ENCODE data around the gene SDC1. TPM values are rescaled to one million over a fixed set of nuclear protein-coding genes. Genes with fewer than 3 reads are reported as not detected.

SDC1 gene
- total RNA-seq, 1 donor from 2014 or later = 0.40 TPM

DNA sequence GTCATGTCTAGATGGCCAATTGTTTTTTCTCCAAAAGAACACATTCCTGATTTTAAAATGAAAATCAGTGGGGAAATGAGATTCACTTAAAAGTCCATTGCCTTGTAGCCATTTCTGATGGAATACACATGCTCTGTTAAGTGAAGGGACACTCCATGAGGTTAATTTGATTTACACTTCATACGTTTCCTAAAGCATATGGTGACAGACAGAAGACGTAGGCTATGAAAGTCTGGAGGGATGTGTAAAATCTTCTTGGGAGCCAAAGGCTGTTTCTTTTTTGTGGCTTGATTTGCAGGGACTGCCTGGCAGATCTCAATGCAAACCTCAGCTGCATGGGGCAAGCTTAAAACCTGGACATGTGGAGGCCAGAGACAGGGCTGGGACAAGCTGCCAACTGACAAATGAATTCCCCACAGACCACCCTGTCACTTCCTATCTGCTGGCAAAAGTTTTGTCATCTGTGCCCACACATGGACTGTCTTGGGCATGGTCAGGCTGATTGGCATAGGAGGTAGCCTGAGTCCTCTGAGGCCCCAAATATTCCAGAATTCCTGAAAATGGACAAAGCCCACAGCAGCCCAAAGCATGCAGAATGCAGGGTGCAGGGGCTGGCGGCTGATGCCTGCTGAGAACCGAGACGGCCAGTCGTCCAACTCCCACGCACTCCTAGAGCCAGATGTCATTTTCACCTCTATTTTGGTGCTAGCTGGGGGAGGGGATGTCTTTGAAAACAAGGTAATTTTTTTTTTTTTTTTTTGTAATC lies 73.9 kb downstream of the SDC1 start:
- no peak for DNase-seq (ENCODE audit: low read depth in 2 of 2)

Other genes starting within 250 kb of the SDC1 start
- gene WDR35, start 235.0 kb downstream of the SDC1 start, total RNA-seq = 5.2 and 5.8 TPM in 2 replicates
- 0.20 and 0.87 TPM in 2 replicates for gene MATN3, start 212.5 kb downstream of the SDC1 start, total RNA-seq
- 104 and 126 TPM in 2 replicates for gene LAPTM4A, start 173.5 kb downstream of the SDC1 start, total RNA-seq
- gene PUM2, start 125.7 kb upstream of the SDC1 start, total RNA-seq = 30.1 and 41.1 TPM in 2 replicates
- gene RHOB, start 221.9 kb upstream of the SDC1 start, total RNA-seq = 293 and 1,023 TPM in 2 replicates

All from lung microvascular endothelial cell (primary cell).